Nephron progenitor cell (in vitro differentiated cells): Measurements from ENCODE around the gene RPS6KA2.

Experiments used
- DNase-seq: peaks from one replicate; pipeline ENCODE4 v3.0.0; 2021
- H3K27ac Mint-ChIP-seq: 2 replicates; pipeline ENCODE4 v1.8.0; 2021; ENCODE audit warnings: mild to moderate bottlenecking, moderate library complexity, mixed read lengths
- H3K27me3 Mint-ChIP-seq: 2 replicates; pipeline ENCODE4 v1.8.0; 2021; ENCODE audit warnings: mild to moderate bottlenecking, low read depth, mixed read lengths; ENCODE audit not compliant: poor library complexity
- H3K36me3 Mint-ChIP-seq: 2 replicates; pipeline ENCODE4 v1.8.0; 2021; ENCODE audit warnings: low read depth, mixed read lengths
- H3K4me1 Mint-ChIP-seq: 2 replicates; pipeline ENCODE4 v1.8.0; 2021; ENCODE audit warnings: mixed read lengths
- H3K4me3 Mint-ChIP-seq: 2 replicates; pipeline ENCODE4 v1.8.0; 2021; ENCODE audit warnings: mild to moderate bottlenecking, moderate library complexity, mixed read lengths
- H3K9me3 Mint-ChIP-seq: 2 replicates; pipeline ENCODE4 v1.8.0; 2021; ENCODE audit warnings: mild to moderate bottlenecking, moderate library complexity, mixed read lengths
- TF ChIP-seq, protein P1 (sequence below): fragments of 200-600 bp; sonication (generic); IDR thresholded peaks from 2 replicates; pipeline ENCODE4 v1.5.0; 2021; ENCODE audit warnings: antibody characterized with exemption

RPS6KA2 gene

DNA sequence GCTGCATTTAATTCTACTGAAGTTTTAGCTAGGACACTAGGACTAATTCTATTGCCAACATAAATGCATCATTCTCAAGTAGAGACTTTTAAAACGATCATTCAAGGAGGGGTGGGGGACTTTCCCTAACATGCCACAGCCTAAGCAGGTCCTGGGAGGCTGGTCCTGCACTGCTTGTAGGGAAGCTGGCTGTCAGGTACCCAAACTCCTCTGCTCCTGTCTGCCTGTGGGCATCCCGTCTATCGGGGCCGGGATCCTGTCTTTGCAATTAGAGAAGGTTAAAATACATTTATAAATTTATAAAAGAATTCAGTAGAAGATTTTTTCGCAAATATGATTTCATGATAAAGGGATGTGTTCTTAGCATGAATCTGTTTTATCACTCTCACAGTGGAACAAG is 192.7 kb downstream of the RPS6KA2 start:
- no peak for DNase-seq
- Mint-ChIP-seq H3K9me3 (no peaks in the 10 kb centered on the region), H3K4me3 (no peak overlapping the region), H3K36me3 (peaks cover 22% of the 10 kb centered on the region), H3K27me3 (no peaks in the 10 kb centered on the region), H3K27ac (peak overlapping the region; percentile 9), H3K4me1 (peaks cover 29% of the 10 kb centered on the region)
- TF ChIP-seq, protein P1, sequence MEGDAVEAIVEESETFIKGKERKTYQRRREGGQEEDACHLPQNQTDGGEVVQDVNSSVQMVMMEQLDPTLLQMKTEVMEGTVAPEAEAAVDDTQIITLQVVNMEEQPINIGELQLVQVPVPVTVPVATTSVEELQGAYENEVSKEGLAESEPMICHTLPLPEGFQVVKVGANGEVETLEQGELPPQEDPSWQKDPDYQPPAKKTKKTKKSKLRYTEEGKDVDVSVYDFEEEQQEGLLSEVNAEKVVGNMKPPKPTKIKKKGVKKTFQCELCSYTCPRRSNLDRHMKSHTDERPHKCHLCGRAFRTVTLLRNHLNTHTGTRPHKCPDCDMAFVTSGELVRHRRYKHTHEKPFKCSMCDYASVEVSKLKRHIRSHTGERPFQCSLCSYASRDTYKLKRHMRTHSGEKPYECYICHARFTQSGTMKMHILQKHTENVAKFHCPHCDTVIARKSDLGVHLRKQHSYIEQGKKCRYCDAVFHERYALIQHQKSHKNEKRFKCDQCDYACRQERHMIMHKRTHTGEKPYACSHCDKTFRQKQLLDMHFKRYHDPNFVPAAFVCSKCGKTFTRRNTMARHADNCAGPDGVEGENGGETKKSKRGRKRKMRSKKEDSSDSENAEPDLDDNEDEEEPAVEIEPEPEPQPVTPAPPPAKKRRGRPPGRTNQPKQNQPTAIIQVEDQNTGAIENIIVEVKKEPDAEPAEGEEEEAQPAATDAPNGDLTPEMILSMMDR, result no peak

GRCh38 chr6:166433096-166433495 is 194.0 kb downstream of the RPS6KA2 start:
- Mint-ChIP-seq H3K4me3 (no peak overlapping the region), H3K27ac (no peak overlapping the region), H3K9me3 (peaks cover 7% of the 10 kb centered on the region), H3K27me3 (no peaks in the 10 kb centered on the region), H3K36me3 (peaks cover 25% of the 10 kb centered on the region), H3K4me1 (peaks cover 22% of the 10 kb centered on the region)
- no peak for DNase-seq
- TF ChIP-seq, protein P1, result no peak

- Mint-ChIP-seq H3K4me3 (no peak overlapping the region), H3K4me1 (peaks cover 6% of the 10 kb centered on the region), H3K27ac (no peak overlapping the region), H3K27me3 (no peaks in the 10 kb centered on the region), H3K36me3 (peaks cover 19% of the 10 kb centered on the region), H3K9me3 (peaks cover 7% of the 10 kb centered on the region)
- TF ChIP-seq, protein P1, result no peak
- DNase-seq, result no peak
These were observed 196.8 kb downstream of the RPS6KA2 start for GRCh38 chr6:166430269-166430668.

DNA sequence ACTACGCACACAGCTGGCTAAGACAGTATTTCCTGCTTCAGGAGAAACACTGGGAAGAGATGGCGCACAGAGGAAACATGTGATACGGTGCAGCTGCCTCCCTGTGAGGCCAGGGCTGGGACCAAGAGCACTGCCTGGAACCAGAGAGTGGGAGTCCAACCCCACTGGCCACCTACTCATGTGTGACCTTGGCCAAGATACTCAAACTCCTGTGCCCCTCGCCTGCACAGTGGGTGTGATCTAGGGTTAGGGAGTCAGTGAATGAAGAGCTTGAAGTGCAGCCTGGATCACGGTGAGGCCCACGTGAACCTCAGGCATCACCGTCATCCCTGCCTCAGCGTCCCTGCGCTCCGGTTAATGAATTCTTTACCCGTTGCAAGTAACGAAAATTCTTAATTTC is 202.6 kb downstream of the RPS6KA2 start:
- Mint-ChIP-seq H3K9me3 (peaks cover 7% of the 10 kb centered on the region), H3K4me1 (peaks cover 8% of the 10 kb centered on the region), H3K36me3 (peaks cover 12% of the 10 kb centered on the region), H3K4me3 (no peak overlapping the region), H3K27me3 (peaks cover 2% of the 10 kb centered on the region), H3K27ac (no peak overlapping the region)
- TF ChIP-seq, protein P1, result no peak
- DNase-seq, result no peak

DNA sequence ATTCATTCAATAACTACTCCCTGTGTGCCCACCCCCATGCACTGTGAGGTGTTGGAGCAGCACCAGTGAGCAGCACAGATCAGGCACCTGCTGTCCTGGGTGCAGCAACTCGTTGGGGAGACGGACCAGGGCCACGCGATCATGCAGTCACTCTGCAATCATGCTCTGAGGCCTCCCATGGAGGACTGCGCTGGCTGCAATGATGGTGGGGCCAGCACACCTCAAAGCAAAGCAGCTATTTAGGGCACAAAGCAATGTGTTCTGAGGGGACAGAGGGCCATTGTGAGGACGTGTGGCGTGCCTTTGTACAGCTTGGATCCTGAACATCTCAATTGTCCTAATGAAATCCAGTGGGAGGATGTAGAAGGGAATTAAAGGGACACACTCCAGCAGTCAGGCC is 203.3 kb downstream of the RPS6KA2 start:
- Mint-ChIP-seq H3K4me3 (no peak overlapping the region), H3K9me3 (peaks cover 4% of the 10 kb centered on the region), H3K27ac (no peak overlapping the region), H3K36me3 (peaks cover 8% of the 10 kb centered on the region), H3K4me1 (peaks cover 8% of the 10 kb centered on the region), H3K27me3 (peaks cover 4% of the 10 kb centered on the region)
- TF ChIP-seq, protein P1, result no peak
- DNase-seq, result no peak

DNA sequence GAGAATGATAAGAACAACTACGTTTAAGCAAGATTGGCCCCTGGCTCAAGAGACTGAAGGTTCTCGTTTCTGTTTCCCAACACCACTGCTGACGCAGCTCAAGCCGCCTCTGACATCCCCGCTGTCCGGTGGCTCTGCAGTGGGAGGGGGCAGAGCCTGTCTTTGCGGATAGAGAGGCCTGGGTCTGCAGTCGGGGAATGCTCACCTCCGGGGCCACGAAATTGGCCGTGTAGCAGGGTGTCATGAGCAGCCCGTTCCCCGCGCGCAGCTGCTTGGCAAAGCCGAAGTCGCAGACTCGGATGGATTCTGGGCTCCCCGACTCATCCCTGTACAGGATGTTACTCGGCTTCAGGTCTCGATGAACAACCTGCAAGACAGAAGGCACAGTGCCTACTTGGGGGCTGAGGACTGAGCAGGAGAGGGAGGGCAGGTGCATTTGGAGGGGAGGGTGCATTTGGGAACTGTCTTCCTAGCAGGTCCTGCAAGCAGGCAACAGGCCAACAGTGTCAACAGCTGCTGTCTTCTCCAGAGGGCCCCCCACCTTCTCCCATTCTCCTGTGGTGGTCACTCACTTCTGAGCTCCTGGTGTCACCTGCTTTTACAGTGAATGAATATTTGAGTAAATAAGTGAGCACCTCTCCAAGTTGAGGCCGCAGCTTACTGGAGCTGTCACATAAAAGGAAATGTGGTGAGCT is 203.9 kb downstream of the RPS6KA2 start:
- Mint-ChIP-seq H3K36me3 (peaks cover 4% of the 10 kb centered on the region), H3K4me3 (no peak overlapping the region), H3K27me3 (peaks cover 4% of the 10 kb centered on the region), H3K27ac (no peak overlapping the region), H3K4me1 (peaks cover 8% of the 10 kb centered on the region), H3K9me3 (no peaks in the 10 kb centered on the region)
- TF ChIP-seq, protein P1, result no peak
- no peak for DNase-seq
